ENCODE measurements around the gene ZW10. TPM values are rescaled to one million over a fixed set of nuclear protein-coding genes. Genes with fewer than 3 reads are reported as not detected.
"Not testable (repeated sequence)": the region's sequence is repeated elsewhere in the genome, so short reads cannot be mapped to it uniquely, and the experiment has no call there.

The ZW10 gene
- total RNA-seq, 1 experiment from 2014 or later, result 26.0 TPM

DNA sequence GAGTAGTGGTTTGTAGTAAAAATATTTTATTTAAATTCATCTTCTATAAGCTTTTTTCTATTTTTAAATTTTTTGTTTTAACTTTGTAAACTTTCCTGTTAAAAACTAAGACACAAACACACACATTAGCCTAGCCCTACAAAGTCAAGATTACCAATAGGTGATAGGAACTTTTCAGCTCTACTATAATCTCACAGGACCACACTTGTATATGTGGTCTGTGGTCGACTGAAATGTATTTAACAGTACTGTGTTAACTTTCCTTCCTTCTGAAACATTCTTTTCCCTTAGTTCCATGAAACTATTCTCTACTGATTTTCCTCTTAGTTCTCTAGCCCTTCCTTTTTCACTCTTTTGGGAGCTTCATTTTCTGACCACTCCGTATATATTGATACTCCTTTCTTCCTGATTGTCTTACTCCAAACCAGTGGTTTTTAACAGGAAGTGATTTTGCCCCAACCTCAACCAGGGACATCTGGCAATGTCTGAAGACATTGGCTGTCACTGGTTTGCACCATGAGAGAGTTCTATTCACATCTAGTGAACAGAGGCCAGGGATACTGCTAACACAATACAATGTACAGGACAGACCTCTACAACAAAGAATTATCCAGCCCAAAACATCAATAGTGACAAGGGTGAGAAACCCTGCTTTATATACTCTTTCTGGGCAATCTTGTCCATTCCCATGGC is 8.8 kb downstream of the ZW10 start:
- Histone ChIP-seq H3K56ac (ENCODE audit: insufficient read length, low read depth, low read length) (no peak overlapping the region), H3K79me1 (ENCODE audit: insufficient read depth, low read depth, low read length, poor library complexity, severe bottlenecking) (no peaks in the 10 kb centered on the region), H3K9me3 (ENCODE audit: control insufficient read depth, low read depth, low read length) (no peaks in the 10 kb centered on the region), H3T11ph (ENCODE audit: low read length) (no peak overlapping the region), H2BK12ac (ENCODE audit: insufficient read length, low read depth, low read length) (no peak overlapping the region), H4K91ac (ENCODE audit: insufficient read length, low read depth, low read length) (no peak overlapping the region), H3K9ac (ENCODE audit: extremely low read depth, insufficient read length, low read length) (no peak overlapping the region), H3K4me1 (ENCODE audit: insufficient read depth, low read length) (no peaks in the 10 kb centered on the region), H4K20me1 (ENCODE audit: control insufficient read depth, insufficient read depth, insufficient read length) (no peaks in the 10 kb centered on the region), H3K23me2 (ENCODE audit: insufficient read length, low read depth, low read length, poor library complexity, severe bottlenecking) (no peaks in the 10 kb centered on the region), H2AFZ (ENCODE audit: low read length) (no peak overlapping the region), H2BK20ac (ENCODE audit: low read depth, low read length, poor library complexity, severe bottlenecking) (no peak overlapping the region), H3K4ac (ENCODE audit: low read depth, low read length) (no peak overlapping the region), H3K27ac (ENCODE audit: insufficient read length, low read depth, low read length) (no peak overlapping the region), H3K23ac (ENCODE audit: insufficient read length, low read depth, low read length) (no peak overlapping the region), H3K79me2 (ENCODE audit: insufficient read depth, low read length) (no peaks in the 10 kb centered on the region), H3K14ac (ENCODE audit: insufficient read depth, low read length) (no peak overlapping the region), H3K4me2 (ENCODE audit: insufficient read depth, insufficient read length, low read length) (no peak overlapping the region), H3K18ac (ENCODE audit: insufficient read length, low read depth, low read length) (no peak overlapping the region), H2AK5ac (ENCODE audit: insufficient read length, low read length) (no peak overlapping the region), H4K8ac (replicated peaks; ENCODE audit: insufficient read length, low read depth, low read length) (no peak overlapping the region), H3K27me3 (ENCODE audit: insufficient read depth, low read length) (no peaks in the 10 kb centered on the region), H4K5ac (ENCODE audit: insufficient read length, low read depth, low read length) (no peak overlapping the region), H2BK120ac (ENCODE audit: low read depth, low read length, poor library complexity, severe bottlenecking) (no peak overlapping the region), H2BK5ac (ENCODE audit: insufficient read length, low read length) (no peak overlapping the region), H2BK15ac (ENCODE audit: low read depth, low read length) (no peak overlapping the region)
- no peaks in the 10 kb centered on the region for H3K4me1 Mint-ChIP-seq
- H3K27ac Mint-ChIP-seq, result no peak overlapping the region; a peak in 1 of 7 replicates
- DNase-seq, result no peak
- no CpG with 5 or more reads among the region's 2 CpGs for WGBS (ENCODE audit: extremely low coverage, insufficient read length, low lambda C conversion rate)
- no peak overlapping the region for H3K4me3 Mint-ChIP-seq
- H3K9me3 Mint-ChIP-seq, result no peaks in the 10 kb centered on the region
- TF ChIP-seq, protein P1, sequence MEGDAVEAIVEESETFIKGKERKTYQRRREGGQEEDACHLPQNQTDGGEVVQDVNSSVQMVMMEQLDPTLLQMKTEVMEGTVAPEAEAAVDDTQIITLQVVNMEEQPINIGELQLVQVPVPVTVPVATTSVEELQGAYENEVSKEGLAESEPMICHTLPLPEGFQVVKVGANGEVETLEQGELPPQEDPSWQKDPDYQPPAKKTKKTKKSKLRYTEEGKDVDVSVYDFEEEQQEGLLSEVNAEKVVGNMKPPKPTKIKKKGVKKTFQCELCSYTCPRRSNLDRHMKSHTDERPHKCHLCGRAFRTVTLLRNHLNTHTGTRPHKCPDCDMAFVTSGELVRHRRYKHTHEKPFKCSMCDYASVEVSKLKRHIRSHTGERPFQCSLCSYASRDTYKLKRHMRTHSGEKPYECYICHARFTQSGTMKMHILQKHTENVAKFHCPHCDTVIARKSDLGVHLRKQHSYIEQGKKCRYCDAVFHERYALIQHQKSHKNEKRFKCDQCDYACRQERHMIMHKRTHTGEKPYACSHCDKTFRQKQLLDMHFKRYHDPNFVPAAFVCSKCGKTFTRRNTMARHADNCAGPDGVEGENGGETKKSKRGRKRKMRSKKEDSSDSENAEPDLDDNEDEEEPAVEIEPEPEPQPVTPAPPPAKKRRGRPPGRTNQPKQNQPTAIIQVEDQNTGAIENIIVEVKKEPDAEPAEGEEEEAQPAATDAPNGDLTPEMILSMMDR (conservative IDR thresholded peaks at IDR 0.05), result no peak
- no peaks in the 10 kb centered on the region; the same call in 1 of the 2 replicates for H3K27me3 Mint-ChIP-seq (ENCODE audit: low read depth)
- H3K36me3 Mint-ChIP-seq (ENCODE audit: insufficient read depth in 1 of 3, low read depth in 3 of 3), result peaks cover 28 to 66% (median 59%) of the 10 kb centered on the region in 3 experiments

- H3K27me3 ChIP-seq (ENCODE audit: insufficient read depth, low read length); H4K20me1 ChIP-seq (ENCODE audit: control insufficient read depth, insufficient read depth, insufficient read length); H2BK5ac ChIP-seq (ENCODE audit: insufficient read length, low read length); H3K27me3 Mint-ChIP-seq (ENCODE audit: low read depth); H3K79me1 ChIP-seq (ENCODE audit: insufficient read depth, low read depth, low read length, poor library complexity, severe bottlenecking); H3K18ac ChIP-seq (ENCODE audit: insufficient read length, low read depth, low read length); H3K27ac ChIP-seq (ENCODE audit: insufficient read length, low read depth, low read length); H3K27ac Mint-ChIP-seq; H2AK5ac ChIP-seq (ENCODE audit: insufficient read length, low read length); H4K8ac ChIP-seq (replicated peaks; ENCODE audit: insufficient read length, low read depth, low read length); H3K9me3 Mint-ChIP-seq; H3K4ac ChIP-seq (ENCODE audit: low read depth, low read length); H4K91ac ChIP-seq (ENCODE audit: insufficient read length, low read depth, low read length); H3K14ac ChIP-seq (ENCODE audit: insufficient read depth, low read length); H3K79me2 ChIP-seq (ENCODE audit: insufficient read depth, low read length); H2BK15ac ChIP-seq (ENCODE audit: low read depth, low read length); H3K4me1 ChIP-seq (ENCODE audit: insufficient read depth, low read length); H3K23ac ChIP-seq (ENCODE audit: insufficient read length, low read depth, low read length); H3K9me3 ChIP-seq (ENCODE audit: control insufficient read depth, low read depth, low read length); H3K56ac ChIP-seq (ENCODE audit: insufficient read length, low read depth, low read length); H2BK120ac ChIP-seq (ENCODE audit: low read depth, low read length, poor library complexity, severe bottlenecking); H2AFZ ChIP-seq (ENCODE audit: low read length); H2BK20ac ChIP-seq (ENCODE audit: low read depth, low read length, poor library complexity, severe bottlenecking); H3K23me2 ChIP-seq (ENCODE audit: insufficient read length, low read depth, low read length, poor library complexity, severe bottlenecking); DNase-seq; H3T11ph ChIP-seq (ENCODE audit: low read length); H3K9ac ChIP-seq (ENCODE audit: extremely low read depth, insufficient read length, low read length); H3K4me1 Mint-ChIP-seq; H3K4me2 ChIP-seq (ENCODE audit: insufficient read depth, insufficient read length, low read length); H2BK12ac ChIP-seq (ENCODE audit: insufficient read length, low read depth, low read length); H4K5ac ChIP-seq (ENCODE audit: insufficient read length, low read depth, low read length); H3K4me3 Mint-ChIP-seq: not testable (repeated sequence)
- H3K36me3 Mint-ChIP-seq (ENCODE audit: insufficient read depth in 1 of 3, low read depth in 3 of 3), result peaks cover 28 to 67% (median 57%) of the 10 kb centered on the region in 3 experiments
- WGBS (ENCODE audit: extremely low coverage, insufficient read length, low lambda C conversion rate), result no CpG with 5 or more reads among the region's 2 CpGs
Observed at GRCh38 chr11:113763040-113763439, 10.5 kb downstream of the ZW10 start.
